ENCODE results near the gene ABHD17B.
"Not testable (repeated sequence)": the region's sequence is repeated elsewhere in the genome, so short reads cannot be mapped to it uniquely, and the experiment has no call there.

Gene ABHD17B

DNA sequence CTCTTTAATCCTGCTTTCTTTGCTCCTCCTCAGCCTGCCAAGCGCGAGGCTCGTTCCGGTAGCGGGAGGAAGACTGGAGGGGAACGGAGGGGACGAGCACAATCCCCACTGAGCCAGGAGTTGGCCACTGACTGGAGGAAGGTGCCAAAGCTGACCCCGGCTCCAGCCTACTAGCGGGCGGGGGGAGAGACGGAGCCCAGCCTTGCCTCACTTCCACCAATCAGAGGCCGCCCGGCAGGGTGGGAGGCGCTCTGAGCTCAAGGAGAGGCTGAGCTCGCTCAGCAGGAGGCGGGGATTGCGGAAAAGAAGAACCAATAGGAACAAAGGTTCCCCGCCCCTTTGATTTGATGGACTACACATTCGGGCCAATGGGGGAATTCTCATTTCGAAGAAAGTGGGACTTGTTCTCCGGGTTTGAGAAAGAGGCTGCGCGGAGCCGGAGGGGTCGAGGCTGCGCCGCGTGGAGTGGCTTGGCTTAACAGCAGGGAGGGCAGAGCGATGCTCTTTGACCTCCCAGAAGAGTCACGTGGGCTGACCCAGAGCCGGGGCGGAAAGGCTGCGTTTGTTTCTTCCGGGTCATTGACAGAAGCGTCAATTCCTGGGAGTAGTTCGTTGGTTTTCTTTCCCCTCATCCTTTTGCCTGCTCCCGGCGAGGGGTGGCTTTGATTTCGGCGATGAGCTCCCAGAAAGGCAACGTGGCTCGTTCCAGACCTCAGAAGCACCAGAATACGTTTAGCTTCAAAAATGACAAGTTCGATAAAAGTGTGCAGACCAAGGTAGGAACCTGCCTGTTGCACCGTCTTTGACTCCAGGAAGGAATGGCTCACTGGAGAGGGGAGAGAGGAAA is at the start of gene ABHD17B, which contains the start of gene C9orf85:
ABHD17B (minus strand) TSS at position 133 of the 847 bp plus-strand sequence. CDS start 36,113 bp downstream, outside the sequence.
C9orf85 (plus strand) TSS at position 579 of the 847 bp plus-strand sequence; CDS start at position 675, 96 bp downstream.
- H3K4me3 ChIP-seq (ENCODE audit: low read depth, low read length) = peak within 1 kb of the TSS; percentile 70
- TF ChIP-seq, protein P1, sequence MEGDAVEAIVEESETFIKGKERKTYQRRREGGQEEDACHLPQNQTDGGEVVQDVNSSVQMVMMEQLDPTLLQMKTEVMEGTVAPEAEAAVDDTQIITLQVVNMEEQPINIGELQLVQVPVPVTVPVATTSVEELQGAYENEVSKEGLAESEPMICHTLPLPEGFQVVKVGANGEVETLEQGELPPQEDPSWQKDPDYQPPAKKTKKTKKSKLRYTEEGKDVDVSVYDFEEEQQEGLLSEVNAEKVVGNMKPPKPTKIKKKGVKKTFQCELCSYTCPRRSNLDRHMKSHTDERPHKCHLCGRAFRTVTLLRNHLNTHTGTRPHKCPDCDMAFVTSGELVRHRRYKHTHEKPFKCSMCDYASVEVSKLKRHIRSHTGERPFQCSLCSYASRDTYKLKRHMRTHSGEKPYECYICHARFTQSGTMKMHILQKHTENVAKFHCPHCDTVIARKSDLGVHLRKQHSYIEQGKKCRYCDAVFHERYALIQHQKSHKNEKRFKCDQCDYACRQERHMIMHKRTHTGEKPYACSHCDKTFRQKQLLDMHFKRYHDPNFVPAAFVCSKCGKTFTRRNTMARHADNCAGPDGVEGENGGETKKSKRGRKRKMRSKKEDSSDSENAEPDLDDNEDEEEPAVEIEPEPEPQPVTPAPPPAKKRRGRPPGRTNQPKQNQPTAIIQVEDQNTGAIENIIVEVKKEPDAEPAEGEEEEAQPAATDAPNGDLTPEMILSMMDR (IDR thresholded peaks at IDR 0.05; ENCODE audit: insufficient read depth, low read depth, low read length, missing control alignments) = no peak
- DNase-seq (ENCODE audit: low read depth) = peak; percentile 99

DNA sequence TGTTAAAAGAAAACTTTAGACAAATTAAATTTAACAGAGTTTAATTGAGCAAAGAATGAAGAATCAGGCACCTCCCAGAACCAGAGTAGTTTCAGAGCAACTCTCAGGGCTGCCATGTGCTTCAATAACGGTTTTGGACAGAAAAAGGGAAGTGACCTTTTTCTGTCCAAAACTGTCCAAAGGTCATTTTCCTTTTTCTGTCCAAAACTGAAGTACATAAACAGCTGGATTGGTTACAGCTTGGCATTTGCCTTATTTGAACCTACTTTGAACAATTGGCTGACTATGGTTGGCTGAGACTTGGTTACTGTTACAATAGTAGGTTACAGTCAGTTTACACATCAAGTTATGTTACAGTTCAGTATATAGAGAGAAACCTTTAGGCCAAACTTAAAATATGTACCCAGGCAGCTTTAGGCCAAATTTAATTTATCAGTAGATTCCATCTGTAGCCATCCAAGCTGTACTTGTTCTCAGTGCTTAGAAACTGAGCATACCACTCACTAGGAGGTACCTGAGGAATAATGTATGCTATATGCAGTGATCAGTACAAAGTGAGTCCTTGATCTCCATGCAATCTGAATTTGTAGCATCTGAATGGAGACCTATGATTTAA is 44.4 kb upstream of the ABHD17B start:
- TF ChIP-seq, protein P1 (IDR thresholded peaks at IDR 0.05; ENCODE audit: insufficient read depth, low read depth, low read length, missing control alignments) = no peak
- peak; percentile 8 for DNase-seq (ENCODE audit: low read depth)

DNA sequence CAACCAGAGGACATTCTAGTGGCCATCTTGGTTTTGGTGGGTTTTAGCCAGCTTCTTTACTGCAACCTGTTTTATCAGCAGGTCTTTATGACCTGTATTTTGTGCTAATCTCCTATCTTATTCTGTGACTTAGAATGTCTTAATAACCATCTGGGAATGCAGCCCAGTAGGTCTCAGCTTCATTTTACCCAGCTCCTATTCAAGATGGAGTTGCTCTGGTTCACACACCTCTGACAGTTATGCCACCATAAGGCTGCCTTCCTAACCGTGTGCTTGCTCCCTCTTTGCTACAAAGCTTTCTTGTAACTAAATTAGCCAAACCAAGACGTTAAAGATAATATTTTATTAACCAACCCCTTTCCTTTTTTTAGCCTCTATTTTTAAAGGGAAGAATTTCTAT is 43.7 kb upstream of the ABHD17B start:
- H3K4me3 ChIP-seq (ENCODE audit: low read depth, low read length); DNase-seq (ENCODE audit: low read depth): not testable (repeated sequence)

More for the DNA sequence above, 44.4 kb upstream of the ABHD17B start:
- no peak overlapping the region for H3K4me3 ChIP-seq (ENCODE audit: low read depth, low read length)

DNA sequence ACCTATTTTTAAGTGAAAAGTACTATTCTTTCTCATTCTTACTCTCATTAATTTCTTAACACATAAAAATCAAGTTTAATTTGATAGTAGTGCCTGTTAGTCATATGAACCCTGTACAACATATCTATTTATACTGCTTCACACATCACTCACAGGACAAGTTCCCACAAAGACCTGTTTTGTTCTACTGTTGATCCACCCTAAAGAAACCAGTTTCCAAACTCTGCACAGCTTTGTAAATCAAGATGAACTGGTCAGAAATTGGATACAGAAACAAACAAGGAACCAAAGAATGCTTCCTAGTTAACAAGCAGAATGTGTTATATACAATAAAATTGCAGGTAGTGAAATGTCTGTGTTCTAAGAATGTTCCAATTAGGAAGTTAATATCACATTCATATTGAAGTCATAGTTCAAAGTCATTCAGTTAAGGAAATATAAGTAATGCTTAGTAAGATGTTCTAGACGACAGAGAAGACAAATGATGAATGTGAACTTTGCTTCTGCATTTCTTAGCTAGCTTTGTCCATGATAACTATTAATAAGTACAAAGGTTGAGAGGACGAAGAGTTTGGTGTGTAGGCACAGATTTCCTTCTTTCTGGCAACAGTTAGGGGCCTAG is 33.9 kb upstream of the ABHD17B start:
- no peak for DNase-seq (ENCODE audit: low read depth)
- TF ChIP-seq, protein P1 (IDR thresholded peaks at IDR 0.05; ENCODE audit: insufficient read depth, low read depth, low read length, missing control alignments) = no peak
- no peak overlapping the region for H3K4me3 ChIP-seq (ENCODE audit: low read depth, low read length)

DNA sequence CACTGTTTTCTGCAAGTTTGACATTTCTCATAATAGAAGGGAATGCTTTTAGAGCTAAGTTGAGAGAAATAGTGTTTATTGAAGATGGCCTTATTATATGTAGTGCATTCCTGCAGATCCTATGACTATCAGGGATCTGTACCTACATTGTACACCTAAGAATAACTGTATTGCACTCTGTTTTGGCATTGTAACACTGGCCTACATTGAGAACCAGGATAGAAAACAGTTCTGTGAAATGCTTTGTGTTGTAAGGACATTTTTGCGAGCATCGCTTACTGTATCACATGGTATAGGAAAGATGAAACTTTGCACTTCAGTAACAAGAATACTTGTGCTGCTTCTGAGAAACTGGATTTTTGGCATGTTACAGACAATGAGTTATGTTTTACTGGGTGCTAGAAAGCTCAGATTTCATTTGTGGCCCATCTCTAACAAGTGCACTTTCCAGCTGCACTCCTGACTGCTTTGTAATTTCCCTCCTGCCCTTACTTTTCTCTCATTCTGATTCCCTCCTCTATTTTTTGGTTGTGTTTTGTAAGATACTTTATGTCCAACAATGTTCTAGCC is 31.1 kb upstream of the ABHD17B start:
- no peak overlapping the region for H3K4me3 ChIP-seq (ENCODE audit: low read depth, low read length)
- no peak for DNase-seq (ENCODE audit: low read depth)
- TF ChIP-seq, protein P1 (IDR thresholded peaks at IDR 0.05; ENCODE audit: insufficient read depth, low read depth, low read length, missing control alignments) = no peak

DNA sequence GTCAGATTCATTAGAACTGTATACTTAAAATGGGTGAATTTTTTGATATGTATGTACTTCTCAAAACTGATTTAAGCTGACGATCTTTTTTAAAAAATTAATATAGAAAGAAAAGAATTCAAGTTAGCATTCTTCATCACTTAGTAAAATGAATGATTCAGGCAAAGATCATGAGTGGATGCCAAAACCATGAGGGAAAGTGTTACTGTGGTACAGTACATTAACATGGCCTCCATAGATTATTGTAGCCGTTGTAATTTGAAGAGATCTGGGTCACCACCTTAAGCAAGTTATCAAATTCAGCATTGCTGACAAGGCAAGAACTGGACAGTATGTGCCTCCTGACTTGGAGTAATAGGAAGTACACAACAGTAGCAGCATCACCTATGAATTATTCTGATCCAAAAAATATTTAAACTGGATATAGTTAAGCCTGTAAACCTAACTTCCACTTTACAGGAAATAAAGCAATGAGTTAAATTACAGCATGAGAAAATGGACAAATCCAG is 30.1 kb upstream of the ABHD17B start:
- TF ChIP-seq, protein P1 (IDR thresholded peaks at IDR 0.05; ENCODE audit: insufficient read depth, low read depth, low read length, missing control alignments) = no peak

More for the DNA sequence above, 30.1 kb upstream of the ABHD17B start:
- H3K4me3 ChIP-seq (ENCODE audit: low read depth, low read length) = no peak overlapping the region
- no peak for DNase-seq (ENCODE audit: low read depth)

Data from GM12865 (cell line).